ENCODE measurements around the gene EEF1AKMT3. TPM values are rescaled to one million over a fixed set of nuclear protein-coding genes. Genes with fewer than 3 reads are reported as not detected.
A peak's percentile ranks its signal among the peaks of the same experiment; 100 is the strongest.

The EEF1AKMT3 gene
- total RNA-seq, 1 donor from 2014 or later = 2.7 TPM

GRCh38 chr12:57782243-57782607, 9.8 kb downstream of the EEF1AKMT3 start:
- no peak for DNase-seq (ENCODE audit: low read depth)

GRCh38 chr12:57782608-57783465, 10.4 kb downstream of the EEF1AKMT3 start, which contains the start of gene TSFM:
TSFM (plus strand) TSS chr12:57782787; CDS start chr12:57782802, 15 bp downstream.
- DNase-seq (ENCODE audit: low read depth) = peak; percentile 97

GRCh38 chr12:57783466-57783801, 11.0 kb downstream of the EEF1AKMT3 start:
- DNase-seq (ENCODE audit: low read depth) = no peak

- DNase-seq (ENCODE audit: low read depth) = no peak
Observed at GRCh38 chr12:57783861-57784260, 11.4 kb downstream of the EEF1AKMT3 start.

GRCh38 chr12:57793920-57794319, 21.5 kb downstream of the EEF1AKMT3 start:
- DNase-seq (ENCODE audit: low read depth) = no peak

GRCh38 chr12:57795354-57795753, 22.9 kb downstream of the EEF1AKMT3 start:
- DNase-seq (ENCODE audit: low read depth) = no peak

GRCh38 chr12:57796996-57797395, 24.6 kb downstream of the EEF1AKMT3 start:
- no peak for DNase-seq (ENCODE audit: low read depth)

GRCh38 chr12:57797933-57798332, 25.5 kb downstream of the EEF1AKMT3 start:
- no peak for DNase-seq (ENCODE audit: low read depth)

- DNase-seq (ENCODE audit: low read depth) = no peak
Observed at GRCh38 chr12:57800965-57801364, 28.6 kb downstream of the EEF1AKMT3 start.

GRCh38 chr12:57802607-57803006, 30.2 kb downstream of the EEF1AKMT3 start:
- no peak for DNase-seq (ENCODE audit: low read depth)

GRCh38 chr12:57803319-57803893, 31.0 kb downstream of the EEF1AKMT3 start:
- DNase-seq (ENCODE audit: low read depth) = peak; percentile 32

GRCh38 chr12:57806677-57807076, 34.3 kb downstream of the EEF1AKMT3 start:
- DNase-seq (ENCODE audit: low read depth) = no peak

GRCh38 chr12:57807285-57807684, 34.9 kb downstream of the EEF1AKMT3 start:
- DNase-seq (ENCODE audit: low read depth) = no peak

GRCh38 chr12:57808351-57808750, 35.9 kb downstream of the EEF1AKMT3 start:
- no peak for DNase-seq (ENCODE audit: low read depth)

GRCh38 chr12:57809425-57809824, 37.0 kb downstream of the EEF1AKMT3 start:
- no peak for DNase-seq (ENCODE audit: low read depth)

- DNase-seq (ENCODE audit: low read depth) = no peak
Observed at GRCh38 chr12:57810450-57810849, 38.0 kb downstream of the EEF1AKMT3 start.

- DNase-seq (ENCODE audit: low read depth) = no peak
Observed at GRCh38 chr12:57811028-57811755, 38.8 kb downstream of the EEF1AKMT3 start.

- no peak for DNase-seq (ENCODE audit: low read depth)
Observed at GRCh38 chr12:57813111-57813970, 40.9 kb downstream of the EEF1AKMT3 start.

GRCh38 chr12:57813971-57814772, 41.8 kb downstream of the EEF1AKMT3 start:
- DNase-seq (ENCODE audit: low read depth) = peak; percentile 75
